SK-N-MC (cell line): ENCODE data around the gene GPALPP1.

ENCODE experiments used
- DNase-seq: peaks from one replicate; pipeline ENCODE4 v3.0.0-alpha.2; 2011; ENCODE audit warnings: low read depth, low spot score
- H3K27ac ChIP-seq: fragments of 200-600 bp; sonication (generic); 2 replicates; pipeline ENCODE4 v1.5.1; 2016; ENCODE audit warnings: mixed run types
- H3K36me3 ChIP-seq: fragments of 200-600 bp; sonication (generic); 2 replicates; pipeline ENCODE4 v1.6.1; 2017; ENCODE audit warnings: antibody characterized with exemption, low read length, mixed read lengths; ENCODE audit not compliant: insufficient read depth
- H3K4me3 ChIP-seq: fragments of 200-600 bp; sonication (generic); 2 replicates; pipeline ENCODE4 v1.5.1; 2016
- H3K9ac ChIP-seq: fragments of 200-600 bp; sonication (generic); 2 replicates; pipeline ENCODE4 v1.8.0; 2017; ENCODE audit warnings: mixed run types, mixed read lengths; ENCODE audit not compliant: insufficient read length
- H3K9me3 ChIP-seq: fragments of 200-600 bp; sonication (generic); 2 replicates; pipeline ENCODE4 v1.6.1; 2017; ENCODE audit warnings: low read depth, mild to moderate bottlenecking, antibody characterized with exemption, low read length, moderate library complexity, mixed read lengths
- EZH2 ChIP-seq: fragments of 200-600 bp; sonication (generic); IDR thresholded peaks from one replicate; pipeline ENCODE4 v1.6.1; 2017; ENCODE audit warnings: antibody characterized with exemption
- FOXP2 ChIP-seq: optimal IDR thresholded peaks from 2 replicates; pipeline ENCODE3; 2011; ENCODE audit warnings: mild to moderate bottlenecking, moderate library complexity; ENCODE audit not compliant: insufficient read depth; ENCODE audit errors: extremely low read length, control extremely low read depth
- POLR2AphosphoS5 ChIP-seq: IDR thresholded peaks from 2 replicates; pipeline ENCODE4 v1.6.1; 2012; ENCODE audit warnings: mild to moderate bottlenecking, low read depth, low read length, borderline replicate concordance

The GPALPP1 gene

DNA sequence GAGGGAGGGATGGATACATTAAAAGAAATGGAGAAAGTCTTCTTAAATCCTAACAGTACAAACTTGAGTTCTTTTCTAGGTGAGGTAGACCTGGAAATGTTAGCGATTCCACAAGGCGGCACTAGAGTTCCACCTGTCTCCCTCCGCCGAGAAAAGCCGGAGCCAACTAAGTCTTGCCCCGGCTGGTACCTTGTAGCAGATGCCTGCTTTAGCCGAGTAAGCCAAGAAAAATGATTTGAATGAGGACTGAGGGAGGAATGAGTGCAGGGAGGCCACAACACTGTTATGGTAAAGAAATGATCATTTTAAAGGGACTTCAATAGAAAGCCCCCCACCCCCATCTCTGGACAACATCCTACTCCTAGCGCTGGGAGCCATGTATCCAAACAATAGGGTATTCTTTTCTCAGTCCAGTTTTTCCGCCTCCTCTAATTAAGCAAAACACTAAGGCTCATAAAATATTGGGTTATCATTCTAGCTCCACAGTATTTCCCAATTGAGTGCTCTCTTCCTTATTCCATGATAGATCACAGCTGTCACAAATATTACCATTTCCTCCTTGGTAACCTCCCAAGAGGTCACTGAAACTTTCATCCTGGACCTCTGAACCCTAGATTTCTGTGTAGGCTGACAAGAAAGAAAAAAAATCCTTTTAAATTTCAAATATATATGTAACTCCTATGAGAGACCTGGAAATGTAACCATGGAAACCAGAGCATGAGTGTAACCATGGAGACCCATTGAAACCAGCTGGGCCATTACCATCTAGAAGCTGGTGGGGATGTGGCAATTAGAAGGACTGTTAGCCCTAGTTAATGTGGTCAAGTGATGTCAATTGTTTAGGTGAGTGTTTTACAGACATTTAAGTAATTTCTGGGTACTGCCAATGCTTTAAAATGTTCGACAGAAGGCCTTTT is 58.3 kb downstream of the GPALPP1 start:
- Histone ChIP-seq H3K36me3 (no peaks in the 10 kb centered on the region), H3K4me3 (no peak overlapping the region), H3K27ac (no peak overlapping the region), H3K9me3 (no peaks in the 10 kb centered on the region), H3K9ac (no peak overlapping the region)
- DNase-seq = peak; percentile 47
- TF ChIP-seq FOXP2 = no peak
- TF ChIP-seq EZH2 = no peak
- no peak for TF ChIP-seq POLR2AphosphoS5

DNA sequence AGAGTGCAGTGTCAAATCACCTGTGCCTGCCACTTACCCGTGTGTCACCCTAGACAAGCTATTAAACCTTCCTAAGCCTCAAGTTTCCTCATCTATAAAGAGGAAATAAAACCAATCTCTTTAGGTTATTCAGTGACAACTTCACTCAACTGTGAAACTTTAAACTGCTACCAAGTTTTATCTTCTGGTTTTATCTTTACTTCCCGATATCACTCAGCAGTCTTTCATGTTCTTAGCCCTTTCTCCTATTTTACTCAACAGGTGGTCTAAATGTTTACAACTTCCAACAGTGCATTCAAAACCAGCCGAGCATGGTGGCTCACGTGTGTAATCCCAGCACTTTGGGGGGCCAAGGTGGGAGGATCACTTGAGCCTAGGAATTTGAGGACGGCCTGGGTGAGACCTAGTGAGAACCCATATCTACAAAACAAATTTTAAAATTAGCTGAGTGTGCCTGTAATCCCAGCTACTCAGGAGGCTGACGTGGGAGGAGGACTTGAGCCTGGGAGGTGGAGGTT is 59.6 kb downstream of the GPALPP1 start:
- no peak for DNase-seq
- TF ChIP-seq FOXP2 = no peak
- no peak for TF ChIP-seq EZH2
- TF ChIP-seq POLR2AphosphoS5 = no peak
- no peaks in the 10 kb centered on the region for H3K9me3 ChIP-seq
- no peak overlapping the region for H3K9ac ChIP-seq
- H3K4me3 ChIP-seq = no peak overlapping the region
- no peak overlapping the region for H3K27ac ChIP-seq
- no peaks in the 10 kb centered on the region for H3K36me3 ChIP-seq

DNA sequence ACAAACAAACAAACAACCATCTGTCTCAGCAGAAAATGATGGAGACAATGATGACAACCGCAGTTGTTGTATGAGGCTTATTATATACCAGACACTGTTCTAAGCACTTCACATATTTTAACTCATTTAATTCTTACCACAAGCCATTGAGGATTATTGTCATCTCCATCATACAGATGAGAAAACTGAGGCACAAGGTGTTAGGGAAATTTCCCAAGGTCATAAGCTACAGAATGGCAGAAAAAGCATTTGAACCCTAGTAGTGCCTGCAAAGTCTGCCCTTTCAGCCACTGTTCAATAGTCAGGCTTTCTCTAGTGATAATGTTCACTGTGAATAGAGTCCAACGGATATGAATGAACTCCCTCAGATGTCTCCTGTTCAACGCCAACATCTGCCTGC is 60.1 kb downstream of the GPALPP1 start:
- Histone ChIP-seq H3K9ac (no peak overlapping the region), H3K27ac (no peak overlapping the region), H3K9me3 (no peaks in the 10 kb centered on the region), H3K36me3 (no peaks in the 10 kb centered on the region), H3K4me3 (no peak overlapping the region)
- no peak for TF ChIP-seq FOXP2
- no peak for DNase-seq

DNA sequence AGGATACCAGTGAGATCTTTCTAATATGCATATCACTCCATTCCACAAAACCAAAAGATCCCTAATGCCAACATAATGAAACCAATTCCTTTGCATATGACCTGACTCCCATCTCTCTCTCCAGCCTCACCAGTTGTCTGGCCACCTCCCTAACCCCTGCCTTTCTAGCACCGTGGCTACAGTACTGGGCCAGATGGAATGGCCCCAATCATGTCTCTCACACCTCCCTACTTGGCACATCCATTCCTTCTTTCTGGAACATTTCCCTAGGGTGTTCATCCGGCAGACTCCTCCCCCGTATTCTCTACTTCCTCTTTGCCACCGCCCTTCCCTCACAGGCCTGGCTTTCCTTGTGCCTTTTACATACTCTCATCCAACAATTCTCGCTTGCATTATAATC is 62.0 kb downstream of the GPALPP1 start:
- TF ChIP-seq POLR2AphosphoS5 (no peak), EZH2 (no peak), FOXP2 (no peak)
- Histone ChIP-seq H3K36me3 (no peaks in the 10 kb centered on the region), H3K27ac (no peak overlapping the region), H3K4me3 (no peak overlapping the region), H3K9me3 (no peaks in the 10 kb centered on the region), H3K9ac (no peak overlapping the region)
- no peak for DNase-seq

DNA sequence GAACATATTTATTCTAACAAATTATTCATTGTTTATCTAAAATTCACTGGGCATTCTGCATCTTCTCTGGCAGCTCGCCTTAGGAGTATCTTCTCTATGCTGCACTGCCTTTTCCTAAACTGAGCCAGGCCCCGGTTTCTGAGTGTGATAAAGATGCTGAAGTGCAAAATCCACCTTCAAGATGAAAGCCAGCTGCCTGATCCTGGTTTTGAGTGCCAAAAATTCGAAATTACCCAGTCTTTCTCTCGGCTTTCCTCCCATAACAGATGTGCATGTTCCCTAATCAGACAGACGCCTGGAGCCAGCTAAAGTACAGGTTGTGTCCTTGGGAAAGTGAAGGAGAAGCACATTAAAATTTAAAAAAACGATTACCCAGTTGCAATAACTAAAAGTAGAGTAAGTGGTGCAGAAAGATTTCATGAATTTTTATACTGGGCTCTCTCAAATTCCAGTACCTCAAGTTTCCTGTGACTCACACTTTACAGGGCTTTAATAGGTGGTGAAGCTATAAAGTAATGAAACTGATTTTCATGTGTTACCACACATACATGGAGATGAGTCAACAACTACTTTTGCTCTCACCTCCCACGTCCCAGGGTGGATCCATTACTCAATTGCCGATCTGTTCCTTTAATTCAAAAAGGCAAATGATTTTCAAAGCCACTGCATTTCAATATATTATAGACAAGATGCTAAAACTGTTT is 66.0 kb downstream of the GPALPP1 start:
- Histone ChIP-seq H3K27ac (peak overlapping the region; percentile 85), H3K4me3 (peak overlapping the region; percentile 13; the same call in 1 of the 2 replicates)
- no peak for TF ChIP-seq POLR2AphosphoS5
- no peak for TF ChIP-seq FOXP2
- no peak for TF ChIP-seq EZH2

DNA sequence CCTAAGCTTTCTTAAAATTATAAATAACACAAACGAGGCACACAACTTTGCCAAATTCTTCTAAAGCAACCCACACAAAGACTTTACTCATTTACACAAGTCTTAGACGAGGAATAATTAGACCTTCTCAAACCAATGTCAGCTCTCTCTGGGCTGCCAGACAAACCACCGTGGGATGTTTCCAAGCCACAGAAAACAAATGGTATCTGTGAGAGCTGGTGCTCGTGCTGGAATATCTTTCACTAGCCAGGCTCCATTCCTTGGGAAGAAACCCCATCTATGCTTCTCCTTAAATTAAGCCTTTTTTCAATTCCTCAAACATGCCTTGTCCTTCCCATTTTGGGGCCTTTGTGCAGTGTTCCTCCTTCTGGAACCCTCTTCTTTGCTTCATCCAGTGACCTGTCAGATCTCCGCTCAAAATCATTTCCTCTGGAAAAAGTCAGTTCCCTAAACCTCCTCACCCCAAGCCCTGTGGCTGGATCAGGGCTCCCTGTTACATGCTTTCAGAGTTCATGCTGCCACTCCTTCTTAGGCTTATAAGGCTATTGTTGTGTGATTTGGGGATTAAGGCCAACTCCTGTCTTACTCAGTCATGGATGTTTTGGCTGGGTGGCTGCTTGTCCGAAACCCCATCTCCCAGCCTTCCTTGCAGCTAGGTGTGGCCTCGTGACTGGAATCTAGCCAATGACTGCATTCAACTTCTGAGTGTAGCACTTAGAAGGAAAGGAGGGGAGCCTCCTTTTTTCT is 66.7 kb downstream of the GPALPP1 start:
- TF ChIP-seq POLR2AphosphoS5 (no peak), EZH2 (no peak), FOXP2 (no peak)
- peak overlapping the region; percentile 13; the same call in 1 of the 2 replicates for H3K4me3 ChIP-seq

More for the DNA sequence above, 66.0 kb downstream of the GPALPP1 start:
- peak; percentile 18 for DNase-seq
- Histone ChIP-seq H3K9me3 (no peaks in the 10 kb centered on the region), H3K9ac (peak overlapping the region; percentile 19), H3K36me3 (no peaks in the 10 kb centered on the region)

DNA sequence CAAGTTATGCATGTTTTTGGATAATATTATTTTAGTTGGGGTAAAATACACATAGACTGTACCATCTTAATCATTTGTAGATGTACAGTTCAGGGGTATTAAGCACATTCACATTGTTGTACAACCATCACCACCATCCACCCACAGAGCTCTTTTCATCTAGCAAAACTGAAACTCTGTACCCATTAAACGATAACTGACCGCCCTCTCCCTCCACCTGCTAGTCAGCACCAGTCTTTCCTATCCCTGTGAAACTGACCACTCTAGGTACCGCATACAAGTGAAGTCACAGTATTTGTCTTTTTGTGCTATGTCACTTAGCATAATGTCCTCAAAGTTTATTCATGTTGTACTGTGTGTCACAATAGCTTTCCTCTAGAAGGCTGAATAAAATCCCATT is 70.7 kb downstream of the GPALPP1 start:
- no peak overlapping the region for H3K27ac ChIP-seq
- no peak overlapping the region for H3K9ac ChIP-seq
- no peaks in the 10 kb centered on the region for H3K9me3 ChIP-seq
- TF ChIP-seq POLR2AphosphoS5 (no peak), EZH2 (no peak), FOXP2 (no peak)
- H3K36me3 ChIP-seq = no peaks in the 10 kb centered on the region
- no peak overlapping the region for H3K4me3 ChIP-seq
- no peak for DNase-seq

More for the DNA sequence above, 66.7 kb downstream of the GPALPP1 start:
- Histone ChIP-seq H3K9ac (peak overlapping the region; percentile 19), H3K9me3 (no peaks in the 10 kb centered on the region), H3K36me3 (no peaks in the 10 kb centered on the region), H3K27ac (peak overlapping the region; percentile 85)
- no peak for DNase-seq
